ENCODE results near the gene CEP295NL.
"Not testable (repeated sequence)": the region's sequence is repeated elsewhere in the genome, so short reads cannot be mapped to it uniquely, and the experiment has no call there.

Gene CEP295NL

DNA sequence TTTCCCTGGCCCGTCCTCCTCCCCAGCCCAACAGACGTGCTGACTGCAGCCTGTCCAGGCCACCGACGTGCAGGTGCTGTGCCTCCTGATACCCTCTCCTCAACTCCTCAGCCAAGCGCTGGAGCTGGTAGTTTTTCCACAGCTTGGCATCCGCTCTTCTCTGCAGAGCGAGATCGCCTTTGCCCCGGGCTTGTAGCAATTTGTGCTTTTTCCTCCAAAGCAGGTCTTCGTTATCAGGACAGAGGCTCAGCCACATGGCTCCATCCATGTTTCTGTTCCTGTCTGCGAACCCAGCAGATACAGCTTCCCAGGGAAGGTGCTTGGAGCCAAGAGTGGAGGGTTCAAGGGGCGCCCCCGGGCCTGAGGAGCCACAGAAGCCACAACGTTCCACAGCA lies 10.9 kb downstream of the CEP295NL start:
- H3K4me3 ChIP-seq (ENCODE audit: low read depth, low read length): no peak overlapping the region
- TF ChIP-seq, protein P1, sequence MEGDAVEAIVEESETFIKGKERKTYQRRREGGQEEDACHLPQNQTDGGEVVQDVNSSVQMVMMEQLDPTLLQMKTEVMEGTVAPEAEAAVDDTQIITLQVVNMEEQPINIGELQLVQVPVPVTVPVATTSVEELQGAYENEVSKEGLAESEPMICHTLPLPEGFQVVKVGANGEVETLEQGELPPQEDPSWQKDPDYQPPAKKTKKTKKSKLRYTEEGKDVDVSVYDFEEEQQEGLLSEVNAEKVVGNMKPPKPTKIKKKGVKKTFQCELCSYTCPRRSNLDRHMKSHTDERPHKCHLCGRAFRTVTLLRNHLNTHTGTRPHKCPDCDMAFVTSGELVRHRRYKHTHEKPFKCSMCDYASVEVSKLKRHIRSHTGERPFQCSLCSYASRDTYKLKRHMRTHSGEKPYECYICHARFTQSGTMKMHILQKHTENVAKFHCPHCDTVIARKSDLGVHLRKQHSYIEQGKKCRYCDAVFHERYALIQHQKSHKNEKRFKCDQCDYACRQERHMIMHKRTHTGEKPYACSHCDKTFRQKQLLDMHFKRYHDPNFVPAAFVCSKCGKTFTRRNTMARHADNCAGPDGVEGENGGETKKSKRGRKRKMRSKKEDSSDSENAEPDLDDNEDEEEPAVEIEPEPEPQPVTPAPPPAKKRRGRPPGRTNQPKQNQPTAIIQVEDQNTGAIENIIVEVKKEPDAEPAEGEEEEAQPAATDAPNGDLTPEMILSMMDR (IDR thresholded peaks at IDR 0.05; ENCODE audit: control insufficient read depth, extremely low read depth, insufficient read depth): no peak
- no peak for DNase-seq (ENCODE audit: low read depth)

GRCh38 chr17:78891406-78892061 lies 11.5 kb downstream of the CEP295NL start:
- H3K4me3 ChIP-seq (ENCODE audit: low read depth, low read length): no peak overlapping the region
- DNase-seq (ENCODE audit: low read depth): no peak
- TF ChIP-seq, protein P1 (IDR thresholded peaks at IDR 0.05; ENCODE audit: control insufficient read depth, extremely low read depth, insufficient read depth): no peak

- no peak for DNase-seq (ENCODE audit: low read depth)
- no peak overlapping the region for H3K4me3 ChIP-seq (ENCODE audit: low read depth, low read length)
- TF ChIP-seq, protein P1 (IDR thresholded peaks at IDR 0.05; ENCODE audit: control insufficient read depth, extremely low read depth, insufficient read depth): no peak
Measured at GRCh38 chr17:78890498-78890897, 12.5 kb downstream of the CEP295NL start.

- DNase-seq (ENCODE audit: low read depth); H3K4me3 ChIP-seq (ENCODE audit: low read depth, low read length): not testable (repeated sequence)
Measured at GRCh38 chr17:78890096-78890495, 12.9 kb downstream of the CEP295NL start.

DNA sequence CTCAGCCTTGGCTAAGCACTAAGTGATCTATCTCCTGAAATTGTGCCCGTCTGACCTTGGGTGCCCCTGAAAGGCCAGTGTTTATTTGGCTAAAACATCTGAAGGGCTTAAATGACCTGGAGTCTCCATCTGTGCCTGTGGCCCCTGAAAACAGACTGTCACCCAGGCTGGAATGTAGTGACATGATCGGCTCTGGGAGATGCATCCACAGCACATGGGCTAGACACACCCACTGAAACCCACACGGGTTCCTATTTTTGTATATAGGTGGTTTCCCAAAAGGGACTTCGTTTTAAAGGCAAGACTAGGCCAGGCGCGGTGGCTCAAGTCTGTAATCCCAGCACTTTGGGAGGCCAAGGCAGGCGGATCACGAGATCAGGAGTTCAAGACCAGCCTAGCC lies 13.5 kb downstream of the CEP295NL start:
- TF ChIP-seq, protein P1 (IDR thresholded peaks at IDR 0.05; ENCODE audit: control insufficient read depth, extremely low read depth, insufficient read depth): no peak
- no peak for DNase-seq (ENCODE audit: low read depth)
- H3K4me3 ChIP-seq (ENCODE audit: low read depth, low read length): no peak overlapping the region

DNA sequence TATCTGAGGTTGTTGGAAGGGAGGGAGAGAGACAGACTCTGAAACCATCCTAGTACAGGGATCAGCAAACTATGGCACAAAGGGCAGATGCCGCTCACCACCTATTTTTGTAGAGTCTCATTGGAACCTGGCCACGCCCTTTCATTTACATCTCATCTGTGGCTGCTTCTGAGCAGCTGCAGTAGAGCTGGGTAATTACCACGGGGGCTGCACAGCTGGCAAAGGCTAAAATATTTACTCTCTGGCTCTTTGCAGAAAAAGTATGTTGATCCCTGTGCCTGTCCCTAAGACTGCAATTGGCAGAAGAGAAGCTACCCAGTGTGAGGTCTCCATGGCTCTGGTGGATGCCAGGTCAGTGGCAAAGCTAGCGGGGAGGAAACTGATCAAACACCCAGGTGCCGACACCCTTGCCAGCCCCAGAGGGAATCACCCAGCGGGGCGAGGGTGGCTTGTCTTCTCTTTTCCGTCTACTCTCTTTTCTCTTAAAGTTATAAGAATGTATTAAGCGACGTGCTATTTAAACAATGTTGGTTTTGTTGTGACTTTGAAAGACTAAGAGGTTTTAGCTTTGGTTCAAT lies 14.0 kb downstream of the CEP295NL start:
- H3K4me3 ChIP-seq (ENCODE audit: low read depth, low read length): no peak overlapping the region

DNA sequence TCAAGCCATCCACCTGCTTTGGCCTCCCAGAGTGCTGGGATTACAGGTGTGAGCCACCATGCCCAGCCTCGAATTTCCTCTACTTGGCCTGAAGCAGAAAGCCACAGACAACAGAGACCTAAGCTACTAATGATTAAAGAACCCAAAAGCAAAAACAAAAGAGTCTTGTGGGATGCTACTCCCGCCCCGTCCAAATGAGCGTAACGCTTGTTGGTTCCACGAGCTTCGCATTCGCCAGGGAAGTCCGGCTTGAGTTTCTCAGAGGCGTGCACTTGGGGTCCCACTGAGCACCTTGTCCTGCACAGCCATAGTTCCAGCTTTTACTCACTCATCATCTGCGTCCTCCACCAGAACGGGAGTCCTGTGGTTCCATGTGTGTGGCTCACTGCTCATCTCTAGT lies 16.0 kb downstream of the CEP295NL start:
- no peak for DNase-seq (ENCODE audit: low read depth)
- TF ChIP-seq, protein P1 (IDR thresholded peaks at IDR 0.05; ENCODE audit: control insufficient read depth, extremely low read depth, insufficient read depth): no peak
- H3K4me3 ChIP-seq (ENCODE audit: low read depth, low read length): no peak overlapping the region

More for the DNA sequence above, 14.0 kb downstream of the CEP295NL start:
- TF ChIP-seq, protein P1 (IDR thresholded peaks at IDR 0.05; ENCODE audit: control insufficient read depth, extremely low read depth, insufficient read depth): no peak
- no peak for DNase-seq (ENCODE audit: low read depth)
